Measurements from ENCODE around the gene KDM7A.

KDM7A gene

GRCh38 chr7:140051820-140052219 lies 125.0 kb downstream of the KDM7A start:
- DNase-seq, result no peak

GRCh38 chr7:140050100-140050499 lies 126.7 kb downstream of the KDM7A start:
- DNase-seq, result no peak

- DNase-seq, result no peak
Observed at GRCh38 chr7:140049339-140050024, 127.3 kb downstream of the KDM7A start.

DNA sequence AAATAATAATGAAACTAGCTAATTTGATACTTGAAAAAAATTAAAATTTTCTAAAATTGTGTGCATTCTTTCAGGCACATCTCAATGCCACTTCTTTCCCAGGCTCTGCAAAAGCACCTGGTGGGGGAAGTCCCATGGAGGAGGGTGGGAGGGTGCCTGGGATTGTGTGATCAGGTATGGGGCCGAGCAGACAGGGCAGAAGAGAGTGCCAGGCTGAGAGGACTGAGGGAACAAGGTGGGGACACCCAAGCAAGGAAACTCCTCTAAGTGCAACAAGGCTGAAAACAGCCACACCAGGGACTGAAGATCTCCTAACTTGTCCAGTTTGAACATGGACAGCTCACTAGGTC lies 127.8 kb downstream of the KDM7A start:
- DNase-seq, result no peak

GRCh38 chr7:140048138-140048537 lies 128.6 kb downstream of the KDM7A start:
- no peak for DNase-seq

- no peak for DNase-seq
Observed at GRCh38 chr7:140047197-140047596, 129.6 kb downstream of the KDM7A start.

DNA sequence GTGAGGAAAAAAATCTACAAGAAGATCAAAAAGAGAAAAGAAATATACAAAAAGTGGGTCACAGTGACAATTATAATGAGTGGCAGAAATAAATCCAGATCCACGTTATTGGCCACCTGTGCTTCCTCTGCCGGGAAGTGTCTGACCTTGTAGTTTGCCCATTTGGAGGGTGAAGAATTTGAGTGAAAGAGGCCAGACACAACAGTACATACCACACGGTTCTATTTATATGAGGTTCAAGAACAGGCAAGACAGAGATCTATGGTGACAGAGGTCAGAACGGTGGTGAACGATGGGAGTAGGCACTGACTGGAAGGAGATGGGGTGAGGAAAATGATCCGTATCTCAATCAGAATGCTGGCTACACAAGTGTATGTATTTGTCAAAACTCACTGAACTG lies 131.1 kb downstream of the KDM7A start:
- no peak for DNase-seq

- no peak for DNase-seq
Observed at GRCh38 chr7:140044251-140044650, 132.5 kb downstream of the KDM7A start.

DNA sequence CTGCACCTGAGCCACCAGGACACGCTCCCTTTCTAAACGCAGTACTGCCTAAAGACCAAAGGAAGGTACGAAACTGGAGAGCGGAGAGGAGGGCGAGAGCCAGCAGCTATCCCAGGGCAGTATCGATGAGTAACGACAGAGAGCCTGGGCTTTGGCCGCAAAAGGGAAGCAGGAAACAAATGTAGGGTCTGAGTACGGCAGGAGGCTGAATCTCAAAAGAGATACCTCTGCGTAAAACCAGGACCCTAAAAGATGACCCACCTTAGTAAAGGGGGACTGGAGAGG lies 134.5 kb downstream of the KDM7A start:
- no peak for DNase-seq

DNA sequence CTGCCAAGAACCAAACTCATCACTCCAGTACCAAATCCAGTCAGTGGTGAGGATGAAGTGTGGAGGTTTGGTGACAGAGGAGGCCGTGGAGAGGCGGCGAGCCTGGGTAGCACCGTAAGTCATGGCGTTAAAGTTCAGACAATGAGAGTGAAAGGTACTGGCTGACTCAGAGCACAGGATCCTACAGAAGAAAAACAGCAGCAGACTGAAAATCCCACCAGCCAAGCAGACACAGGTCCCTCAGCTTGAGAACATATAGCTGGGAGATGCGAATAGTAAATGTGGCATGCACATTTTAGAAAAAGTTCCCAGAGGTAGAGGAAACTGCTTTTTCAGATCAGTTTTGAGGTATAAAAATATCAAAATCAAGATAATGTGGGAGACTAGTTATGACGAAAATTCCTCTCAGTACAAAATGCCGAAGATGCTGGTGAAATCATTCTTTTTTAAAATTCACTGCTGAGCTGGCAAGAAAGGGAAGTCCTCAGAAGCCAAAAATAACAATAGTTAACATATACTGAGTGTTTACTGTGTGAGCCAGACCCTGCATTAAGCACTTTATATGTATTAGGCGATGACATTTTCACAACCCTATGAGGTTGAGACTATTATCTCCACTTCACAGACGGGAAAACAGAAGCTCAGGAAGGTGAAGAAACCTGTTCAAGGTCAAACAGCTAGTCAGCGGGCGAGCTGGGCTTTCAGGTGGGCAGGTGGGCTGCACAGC lies 135.0 kb downstream of the KDM7A start:
- no peak for DNase-seq

GRCh38 chr7:140039896-140040295 lies 136.9 kb downstream of the KDM7A start:
- no peak for DNase-seq

- DNase-seq, result no peak
Observed at GRCh38 chr7:140039066-140039465, 137.7 kb downstream of the KDM7A start.

DNA sequence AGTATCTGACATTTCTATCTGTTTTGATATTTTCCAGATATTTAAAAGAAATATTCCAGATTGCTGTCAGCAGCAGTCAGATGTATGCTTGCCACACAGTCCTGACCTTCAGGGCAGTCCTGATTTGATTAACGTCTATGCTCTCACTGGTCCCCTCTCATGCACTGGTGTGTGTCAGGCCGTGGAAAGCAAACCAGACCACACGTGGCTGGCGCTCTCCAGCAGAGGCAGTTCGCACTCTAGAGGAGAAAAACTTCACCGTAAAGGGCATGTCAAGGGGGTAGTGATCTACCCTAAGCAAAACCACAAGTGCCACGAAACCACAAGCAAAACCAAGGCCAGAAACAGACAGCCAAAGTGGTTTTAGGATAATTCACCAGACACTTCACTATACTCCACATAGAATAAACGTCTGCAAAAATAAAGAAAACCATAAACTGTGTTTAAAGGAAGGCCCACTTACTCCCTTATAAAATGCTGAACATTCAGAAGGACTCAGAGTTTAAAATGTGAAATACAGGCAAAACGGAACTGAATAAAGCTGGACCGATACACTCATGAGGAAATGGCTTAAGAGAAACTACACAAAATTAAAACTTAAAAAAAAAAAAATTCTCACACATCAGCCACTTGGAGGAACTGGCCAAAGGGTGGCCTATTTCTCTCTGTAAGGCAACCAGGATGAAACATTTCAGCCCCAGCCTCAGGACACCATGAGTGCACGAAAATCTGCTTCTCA lies 140.4 kb downstream of the KDM7A start:
- DNase-seq, result no peak

- no peak for DNase-seq
Observed at GRCh38 chr7:140035400-140036223, 141.2 kb downstream of the KDM7A start.
